MV-4-11 (cell line): ENCODE results near the gene QRICH1.

Source experiments
- DNase-seq: peaks from one replicate; lab custom pipeline; 2025; lab: John Stamatoyannopoulos, UW

The QRICH1 gene

DNA sequence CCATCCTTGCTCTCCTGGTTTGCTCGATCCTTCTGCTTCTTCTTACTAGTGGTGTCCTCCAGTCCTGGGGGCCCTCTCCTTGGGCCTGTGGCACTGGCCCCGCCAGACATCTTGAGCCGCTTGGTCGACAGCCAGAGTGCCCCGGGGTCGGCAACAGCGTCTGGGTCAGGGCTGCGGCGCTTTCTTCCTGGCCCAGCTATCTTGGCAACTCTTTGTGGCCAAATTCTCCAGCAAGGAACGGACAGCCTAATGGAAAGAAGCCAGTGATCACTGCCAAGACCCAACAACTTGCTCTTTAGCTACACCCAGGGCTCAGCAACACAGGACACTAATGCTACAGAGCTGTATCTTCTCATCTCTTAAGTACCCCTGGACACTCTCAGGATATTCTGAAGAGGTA, 25.2 kb upstream of the QRICH1 start:
- no peak for DNase-seq

DNA sequence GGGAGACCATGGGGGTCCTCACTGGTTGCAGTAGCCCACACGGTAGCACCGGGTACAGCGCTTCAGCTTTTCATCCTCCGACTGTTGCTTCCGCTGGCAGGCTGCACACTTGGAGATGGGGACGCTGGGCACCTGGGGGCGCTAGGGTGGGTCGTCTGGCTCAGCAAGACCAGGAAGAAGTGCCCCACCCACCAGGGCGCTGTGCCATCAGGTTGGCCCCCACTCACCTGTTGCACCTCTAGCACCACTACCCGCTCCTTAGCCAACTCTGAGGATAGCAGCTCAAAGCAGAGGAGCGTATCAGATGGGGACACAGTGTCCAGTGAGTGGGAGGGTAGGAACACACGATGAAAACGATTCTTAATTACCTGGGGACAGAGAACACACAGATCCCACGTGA, 18.4 kb upstream of the QRICH1 start:
- DNase-seq = no peak

DNA sequence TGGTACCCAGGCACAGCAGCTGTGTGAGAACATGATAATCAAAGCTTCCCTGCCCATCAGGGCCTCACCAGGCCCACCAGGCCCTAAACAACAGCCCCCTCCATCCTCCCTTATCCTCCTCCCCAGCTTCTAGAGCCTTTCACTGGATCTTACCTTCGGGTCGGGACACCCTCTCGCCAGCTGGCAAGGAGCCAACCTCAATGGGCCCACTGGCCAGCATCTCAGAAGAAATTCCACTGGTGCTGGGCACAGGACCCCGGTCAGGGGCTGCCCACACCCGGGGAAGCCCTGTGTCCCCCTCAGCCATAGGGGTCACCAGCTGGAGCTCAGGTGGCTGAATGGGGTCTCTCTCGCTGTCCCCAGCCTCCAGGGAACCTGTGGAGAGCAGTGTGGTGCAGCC, 17.5 kb upstream of the QRICH1 start:
- no peak for DNase-seq

DNA sequence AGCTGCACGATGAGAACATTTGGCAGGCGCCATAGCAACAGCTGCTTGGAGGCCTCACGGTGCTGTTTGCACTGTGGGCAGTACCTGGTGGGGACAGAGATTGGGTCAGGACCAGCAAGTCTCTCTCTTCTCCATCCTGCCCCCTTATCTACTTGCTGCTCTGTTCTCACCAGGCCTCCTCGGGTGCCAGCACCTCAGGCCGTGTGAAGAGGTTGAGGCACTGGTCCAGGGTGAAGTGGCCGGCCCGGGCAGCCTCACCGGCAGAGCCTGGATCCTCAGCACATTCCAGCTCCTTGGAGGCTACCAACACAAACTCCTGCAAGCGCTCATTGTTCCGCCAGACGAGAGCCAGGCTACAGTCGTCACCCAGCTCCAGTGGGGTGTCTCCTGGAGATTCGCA, 16.9 kb upstream of the QRICH1 start:
- DNase-seq = no peak

DNA sequence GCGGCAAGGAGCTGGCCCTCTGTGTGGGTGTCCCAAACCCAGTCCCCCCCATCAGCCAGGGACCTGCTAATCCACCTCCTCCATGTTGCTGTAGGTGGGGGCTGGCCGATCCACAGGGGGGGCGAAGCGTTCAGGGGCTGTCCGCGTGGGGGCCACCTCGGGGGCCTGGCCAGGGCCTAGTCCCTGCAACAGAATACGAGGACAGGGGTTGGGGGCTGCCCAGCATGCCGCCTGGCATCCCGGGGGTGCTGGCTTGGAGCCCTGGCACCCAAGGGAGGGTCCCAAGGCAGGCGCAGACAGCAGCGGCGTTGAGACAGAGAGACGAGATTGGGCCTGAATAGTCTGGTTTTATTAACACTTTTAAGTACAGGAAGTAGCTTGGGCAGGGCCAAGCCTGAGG, 14.5 kb upstream of the QRICH1 start:
- no peak for DNase-seq

DNA sequence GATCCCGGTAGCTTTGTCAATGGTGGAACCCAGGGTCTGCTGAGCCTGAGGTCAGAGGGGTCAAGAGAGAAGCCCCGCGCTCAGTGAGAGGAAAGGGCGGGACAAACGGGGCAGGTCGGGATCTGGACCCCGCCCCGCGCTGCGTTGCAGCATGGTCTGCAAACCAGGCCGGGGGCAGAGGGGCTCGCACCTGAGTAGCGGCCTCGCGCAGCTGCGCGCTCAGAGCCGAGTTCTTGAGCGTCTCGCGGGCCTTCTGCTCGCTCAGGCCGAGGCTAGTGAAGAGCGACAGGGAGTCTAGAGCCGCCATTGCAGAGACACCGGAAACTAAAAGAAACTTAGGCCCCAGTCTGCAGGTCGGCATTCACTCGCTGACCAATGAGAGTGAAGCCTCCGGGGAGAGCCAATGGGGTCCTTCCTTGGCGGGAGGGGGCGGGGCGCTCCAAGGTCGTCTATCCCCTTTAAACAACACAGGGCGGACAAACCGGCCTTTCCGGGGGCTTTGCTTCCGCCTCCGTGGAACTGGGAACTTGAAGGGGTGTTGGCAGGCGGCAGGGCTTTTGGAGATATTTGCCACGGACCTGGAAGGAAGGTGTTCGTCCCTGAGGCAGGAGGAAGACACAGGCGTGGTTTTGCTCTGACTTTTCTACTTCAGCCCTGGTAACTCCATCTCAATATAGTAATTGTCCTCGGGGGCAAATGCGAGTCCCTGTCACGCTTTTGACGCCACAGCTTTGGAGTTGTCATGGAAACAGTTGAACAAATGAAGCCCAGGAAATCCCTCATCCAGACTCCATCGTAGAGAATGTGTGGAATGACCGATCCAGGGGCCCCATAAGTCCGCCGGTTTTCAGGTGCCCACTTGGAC, 10.8 kb upstream of the QRICH1 start, which contains the start of gene QARS1:
TSS of gene QARS1 (minus strand) at position 331 of the 865 bp plus-strand sequence. CDS start at position 307, 24 bp downstream.
- peak; percentile 91 for DNase-seq

DNA sequence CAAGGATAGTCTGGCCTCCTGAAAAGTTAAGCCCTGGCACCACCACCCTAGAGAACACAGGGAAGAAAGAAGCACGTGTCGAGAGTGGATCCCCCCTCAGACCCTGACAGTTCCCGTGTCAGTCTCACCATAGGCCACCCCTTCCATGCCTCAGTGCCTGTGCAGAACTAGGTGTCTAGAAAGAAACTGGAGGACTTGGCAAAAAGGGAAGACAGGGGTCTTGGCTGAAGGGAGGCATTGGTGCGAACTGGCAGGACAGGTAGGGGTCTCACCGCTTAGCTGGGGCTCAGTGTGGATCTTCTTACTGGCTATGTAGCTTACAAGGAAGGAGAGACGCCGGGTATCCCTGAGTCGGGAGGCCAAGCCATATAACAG, 10.2 kb upstream of the QRICH1 start:
- no peak for DNase-seq

DNA sequence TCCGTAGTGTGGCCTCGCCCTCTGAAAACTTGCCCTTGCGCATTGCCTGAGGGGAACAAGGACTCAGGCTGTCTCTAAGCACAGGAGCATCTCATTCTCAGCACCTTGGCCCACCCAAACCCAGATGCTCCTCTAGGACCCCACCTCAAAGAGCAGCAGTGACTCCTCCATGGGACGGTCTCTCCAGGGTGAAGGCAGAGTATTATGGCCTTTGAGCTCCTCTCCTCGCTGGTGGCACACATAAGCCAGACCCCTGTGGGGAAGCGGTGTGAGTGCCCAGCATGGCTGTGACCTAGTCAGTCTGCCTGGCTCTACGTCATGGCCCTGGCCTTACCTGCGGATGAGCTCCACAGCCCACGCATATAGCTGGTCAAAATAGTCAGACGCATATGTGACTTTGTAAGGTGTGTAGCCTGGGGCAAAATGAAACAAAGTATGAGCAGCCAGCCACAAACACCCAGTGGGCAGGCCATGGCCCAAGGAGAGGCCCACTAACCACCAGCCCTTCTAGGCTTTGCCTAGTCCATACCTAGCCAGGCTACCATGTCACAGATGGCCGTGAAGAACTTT, 6.3 kb upstream of the QRICH1 start:
- no peak for DNase-seq

GRCh38 chr3:49098910-49099630, 5.2 kb upstream of the QRICH1 start:
- DNase-seq = no peak

DNA sequence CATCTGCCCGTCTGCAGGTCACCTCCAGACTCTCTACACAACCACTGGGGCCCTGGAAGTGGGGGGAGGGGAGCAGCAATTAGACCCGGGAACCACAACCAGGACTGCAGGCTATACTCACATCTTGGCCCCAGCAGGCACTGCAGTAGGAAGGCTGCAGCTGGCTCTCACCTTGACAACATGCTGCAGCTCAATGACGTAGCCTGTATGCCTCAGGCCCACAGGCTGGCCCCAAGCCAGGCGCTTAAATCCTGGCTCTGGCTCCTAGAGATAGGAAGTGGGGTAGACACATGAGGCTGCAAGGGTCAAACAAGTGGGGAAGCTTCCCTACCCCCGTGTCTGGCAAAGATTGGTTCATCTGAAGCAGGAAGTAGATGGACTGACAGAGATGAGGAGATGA, 4.6 kb upstream of the QRICH1 start:
- DNase-seq = no peak

DNA sequence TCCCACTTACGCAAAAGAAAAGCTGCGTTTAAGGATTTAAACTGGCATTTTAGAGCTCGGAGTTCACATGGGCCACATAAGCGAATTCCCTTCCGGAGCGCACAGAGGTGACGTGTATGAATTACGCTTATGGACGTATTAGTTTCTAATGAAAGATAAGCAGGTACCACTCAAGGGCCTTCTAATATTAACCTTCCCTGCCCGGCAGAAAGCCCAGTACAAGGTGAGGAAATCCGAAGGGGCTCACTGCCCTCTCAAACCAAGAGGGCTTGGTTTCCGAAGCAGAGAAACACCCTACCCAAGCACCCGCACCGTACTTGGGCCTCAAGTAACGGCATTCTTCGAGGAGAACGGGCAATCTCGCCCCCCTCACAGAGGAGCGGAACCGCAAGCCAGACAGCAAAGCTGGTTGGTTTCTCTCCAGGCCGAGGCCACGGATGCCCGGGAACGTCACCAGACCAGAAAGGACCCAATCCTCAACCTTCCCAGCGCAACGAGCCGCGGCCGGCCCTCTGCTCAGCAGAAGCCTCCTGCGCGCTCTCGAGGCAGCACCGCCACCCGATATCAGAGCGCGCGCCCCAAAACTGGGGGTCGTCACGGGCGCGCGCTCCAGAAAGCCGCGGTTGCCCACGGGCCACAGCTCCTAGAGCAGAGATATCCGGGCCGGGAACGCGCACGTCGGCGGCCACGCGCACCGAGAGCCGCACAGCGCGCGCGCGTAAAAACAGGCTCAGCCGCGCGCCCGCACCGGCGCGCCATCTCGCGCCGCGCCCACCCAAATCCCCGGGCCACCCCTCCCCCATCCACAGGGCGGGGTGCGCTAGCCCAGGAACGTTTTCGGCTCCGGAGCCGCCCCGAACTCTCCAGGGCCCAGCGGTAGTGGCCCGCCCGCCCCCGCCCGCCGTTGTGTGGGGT, 676 bp downstream of the QRICH1 start:
- DNase-seq = peak; percentile 75

DNA sequence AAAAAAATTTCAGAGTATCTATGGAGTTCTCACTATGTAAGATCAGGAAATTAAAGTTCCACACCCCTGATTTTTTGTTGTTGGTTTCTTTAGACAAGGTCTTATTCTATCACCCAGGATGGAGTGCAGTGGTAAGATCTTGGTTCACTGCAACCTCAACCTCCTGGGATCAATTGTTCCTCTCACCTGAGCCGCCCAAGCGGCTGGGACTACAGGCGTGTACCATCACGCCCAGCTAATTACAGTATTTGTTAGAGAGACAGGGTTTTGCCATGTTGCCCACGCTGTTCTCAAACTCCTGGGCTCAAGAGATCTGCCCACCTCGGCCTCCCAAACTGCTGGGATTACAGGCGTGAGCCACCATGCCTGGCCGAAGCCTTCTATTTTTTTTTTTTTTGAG, 12.4 kb downstream of the QRICH1 start:
- DNase-seq = no peak

- DNase-seq = no peak
Measured at GRCh38 chr3:49079270-49079669, 14.6 kb downstream of the QRICH1 start.

DNA sequence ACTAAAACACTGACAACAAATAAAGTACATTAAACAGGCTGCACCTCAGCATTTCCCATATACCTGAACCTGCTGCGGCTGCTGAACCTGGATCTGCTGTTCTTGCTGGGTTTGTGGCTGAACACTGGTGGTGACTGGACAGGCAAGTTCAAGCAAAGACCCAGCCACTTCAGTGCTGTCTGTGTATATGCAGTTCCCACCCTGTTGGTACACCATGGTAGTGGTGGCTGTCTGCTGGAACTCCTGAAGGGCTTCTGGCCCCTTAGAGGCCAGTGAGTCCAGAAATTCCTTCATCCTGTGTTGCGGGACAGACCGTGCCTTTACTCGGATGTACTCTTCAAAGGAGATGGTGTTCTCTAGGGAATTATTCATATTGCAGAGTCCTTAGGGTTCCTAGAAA, 17.2 kb downstream of the QRICH1 start:
- DNase-seq = no peak

GRCh38 chr3:49076116-49076515, 17.8 kb downstream of the QRICH1 start:
- DNase-seq = no peak

- DNase-seq = no peak
Measured at GRCh38 chr3:49058011-49058410, 35.9 kb downstream of the QRICH1 start.

DNA sequence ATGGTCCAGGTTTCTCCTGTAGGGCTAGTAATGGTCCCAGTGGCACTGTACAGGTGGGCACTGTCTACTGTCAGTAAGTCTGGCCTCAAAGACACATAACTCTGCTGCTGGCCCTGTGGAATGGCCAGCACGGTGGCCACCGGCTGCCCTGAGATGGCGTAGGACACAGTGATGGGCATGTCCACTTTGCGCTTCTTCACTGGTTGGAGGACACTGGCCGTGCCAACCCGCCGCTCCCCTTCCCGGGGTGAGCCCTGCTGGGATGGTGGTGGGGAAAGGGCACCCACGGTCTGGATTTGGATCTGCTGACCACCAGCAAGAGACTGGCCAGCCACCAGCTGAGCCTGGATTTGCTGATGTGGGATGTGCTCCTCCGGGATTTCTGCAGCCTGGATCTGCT, 36.6 kb downstream of the QRICH1 start:
- no peak for DNase-seq

DNA sequence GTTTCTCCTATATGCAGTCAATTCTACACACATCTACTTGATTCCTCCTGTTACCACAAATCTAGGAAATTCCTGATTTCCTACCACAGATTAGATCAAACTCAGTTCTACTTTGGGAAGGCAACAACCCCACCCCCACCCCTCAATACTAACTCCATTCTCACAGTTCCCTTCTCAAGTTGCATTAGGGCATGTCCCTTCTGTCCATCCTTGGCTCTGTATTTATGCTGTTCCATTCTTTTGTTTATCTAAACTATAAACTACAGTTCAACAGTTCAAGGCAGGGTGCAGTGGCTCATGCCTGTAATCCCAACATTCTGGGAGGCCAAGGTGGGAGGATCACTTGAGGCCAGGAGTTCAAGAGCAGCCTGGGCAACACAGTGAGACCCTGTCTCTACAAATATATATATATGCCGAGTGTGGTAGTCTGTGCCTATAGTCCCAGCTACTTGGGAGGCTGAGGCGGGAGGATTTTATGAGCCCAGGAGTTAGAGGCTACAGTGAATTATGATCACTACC, 39.5 kb downstream of the QRICH1 start:
- no peak for DNase-seq

GRCh38 chr3:49053543-49053942, 40.3 kb downstream of the QRICH1 start:
- peak; percentile 17 for DNase-seq

GRCh38 chr3:49035281-49035680, 58.6 kb downstream of the QRICH1 start:
- peak; percentile 12 for DNase-seq

GRCh38 chr3:49034650-49035049, 59.2 kb downstream of the QRICH1 start:
- no peak for DNase-seq
